HK-2 (cell line): ENCODE data around the gene USP34.
"Not testable (repeated sequence)": the region's sequence is repeated elsewhere in the genome, so short reads cannot be mapped to it uniquely, and the experiment has no call there.

Source experiments
- DNase-seq: peaks from one replicate; pipeline ENCODE4 v3.0.0-alpha.2; 2018; ENCODE audit not compliant: unreplicated experiment

The USP34 gene

DNA sequence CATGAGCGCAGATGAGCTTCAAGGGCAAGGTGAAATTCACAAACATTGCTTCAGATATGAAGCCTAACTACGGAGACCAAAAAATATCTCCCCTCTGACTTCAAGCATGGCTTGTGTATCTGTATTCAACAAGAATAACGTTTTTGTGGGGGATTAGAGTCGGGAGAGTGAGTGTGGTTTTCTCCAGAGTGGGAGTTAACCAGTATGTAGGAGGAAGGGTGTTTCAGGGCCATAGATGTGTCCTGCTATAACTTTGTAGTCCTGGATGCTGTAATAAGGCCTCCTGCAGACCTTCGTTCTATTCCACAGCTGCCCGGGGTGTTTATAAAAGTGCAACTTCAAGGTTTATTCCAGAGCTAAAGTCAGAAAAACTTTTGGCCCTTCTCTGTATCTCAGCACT lies 321.8 kb downstream of the USP34 start:
- no peak for DNase-seq

DNA sequence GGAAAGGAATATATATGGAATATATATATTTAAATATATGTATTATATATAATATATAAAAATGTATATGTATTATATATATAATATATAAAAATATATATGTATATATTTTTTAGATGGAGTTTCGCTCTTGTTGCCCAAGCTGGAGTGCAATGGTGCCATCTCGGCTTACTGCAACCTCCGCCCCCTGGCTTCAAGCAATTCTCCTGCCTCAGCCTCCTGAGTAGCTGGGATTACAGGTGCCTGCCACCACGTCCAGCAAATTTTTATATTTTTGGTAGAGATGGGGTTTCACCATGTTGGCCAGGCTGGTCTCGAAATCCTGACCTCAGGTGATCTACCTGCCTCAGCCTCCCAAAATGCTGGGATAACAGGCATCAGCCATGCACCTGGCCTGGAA lies 322.8 kb downstream of the USP34 start:
- DNase-seq: not testable (repeated sequence)

DNA sequence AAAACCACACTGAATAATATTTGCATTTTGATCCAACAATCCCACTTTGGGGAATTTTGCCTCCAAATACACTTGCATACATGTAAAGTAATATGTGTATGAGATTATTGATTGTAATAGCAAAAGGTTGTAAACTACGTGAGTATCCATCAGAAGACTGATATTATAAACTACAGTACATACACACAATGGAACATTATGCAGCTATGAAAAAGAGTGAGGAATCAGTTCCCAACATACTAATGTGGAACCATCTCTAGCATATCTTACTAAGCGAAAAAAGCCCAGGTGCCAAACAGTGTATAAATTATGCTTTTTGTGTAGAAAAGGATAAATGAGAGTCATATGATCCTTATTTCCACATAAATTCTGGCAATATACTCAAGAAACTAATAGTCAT lies 324.9 kb downstream of the USP34 start:
- DNase-seq: no peak

DNA sequence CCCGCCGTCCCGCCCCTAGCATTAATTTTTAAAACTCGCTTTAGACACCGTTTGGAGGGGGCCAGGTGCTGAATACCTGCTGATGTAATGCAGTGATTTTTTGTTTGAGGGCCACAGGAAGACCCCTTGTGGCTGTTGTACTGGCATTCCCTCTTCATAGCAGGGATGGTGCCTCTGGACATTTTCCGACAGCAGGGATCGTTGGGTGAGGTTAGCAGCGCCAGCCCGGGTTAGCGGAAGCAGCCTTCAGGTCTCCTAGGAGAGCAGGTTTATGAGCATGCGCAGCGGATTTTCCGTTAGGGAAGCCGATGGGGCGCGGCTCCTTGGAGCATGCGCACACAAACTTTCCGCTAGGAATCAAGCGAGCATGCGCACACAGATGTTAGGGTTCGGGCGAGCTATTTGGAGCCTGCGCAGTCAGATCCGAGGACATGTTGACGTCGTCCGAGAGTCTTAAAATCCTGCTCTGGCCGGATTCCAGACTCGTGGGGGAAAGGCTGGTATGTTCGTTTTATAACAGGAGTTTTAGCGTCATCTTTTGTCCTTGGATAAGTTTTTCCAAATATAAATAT lies 326.1 kb downstream of the USP34 start:
- peak; percentile 98 for DNase-seq

DNA sequence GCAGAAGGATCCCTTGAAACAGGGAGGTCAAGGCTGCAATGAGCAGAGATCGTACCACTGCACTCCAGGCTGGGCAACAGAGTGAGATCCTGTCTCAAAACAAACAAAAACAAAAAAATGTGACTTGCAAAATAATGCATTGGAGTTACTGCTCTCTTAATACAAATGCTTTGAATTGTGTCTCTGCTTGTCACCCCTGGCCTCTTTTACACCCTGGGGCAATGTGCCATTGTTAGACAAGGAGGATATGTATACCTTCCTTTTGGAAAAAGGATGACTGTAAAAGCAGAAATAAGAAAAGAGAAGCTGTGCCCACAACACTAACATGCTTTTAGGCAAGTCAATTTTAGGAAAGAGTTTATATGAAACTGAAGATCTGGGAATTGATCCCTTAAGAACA lies 329.7 kb downstream of the USP34 start:
- no peak for DNase-seq

DNA sequence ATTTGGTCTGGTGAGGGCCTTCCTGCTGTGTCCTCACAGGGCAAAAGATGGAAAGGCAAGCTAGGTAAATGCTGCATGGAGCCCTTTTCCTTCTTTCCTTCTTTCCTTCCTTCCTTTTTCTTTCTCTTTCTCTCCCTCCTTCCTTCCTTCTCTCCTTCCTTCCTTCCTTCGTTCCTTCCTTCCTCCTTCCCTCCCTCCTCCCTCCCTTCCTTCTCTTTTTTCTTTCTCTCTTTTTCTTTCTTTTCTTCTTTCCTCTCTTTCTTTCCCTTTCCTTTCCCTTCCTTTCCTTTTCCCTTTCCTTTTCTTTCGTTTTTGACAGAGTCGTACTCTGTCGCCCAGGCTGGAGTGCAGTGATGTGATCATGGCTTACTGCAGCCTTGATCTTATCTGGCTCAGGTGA lies 332.0 kb downstream of the USP34 start:
- no peak for DNase-seq
